Trophoblast cell (in vitro differentiated cells and primary cell): ENCODE results near the gene NOD1.

Source experiments
- DNase-seq, 2 donors: peaks; one replicate each; pipeline ENCODE4 v3.0.0-alpha.2; 2016
- H2AFZ ChIP-seq: 2 replicates; pipeline ENCODE4 v1.6.1; 2013; ENCODE audit warnings: low read length, moderate library complexity, mild to moderate bottlenecking; ENCODE audit not compliant: insufficient read depth, poor library complexity
- H2AK5ac ChIP-seq: 2 replicates; pipeline ENCODE4 v1.6.1; 2013; ENCODE audit warnings: mild to moderate bottlenecking, low read length
- H2BK120ac ChIP-seq: 2 replicates; pipeline ENCODE4 v1.6.1; 2013; ENCODE audit warnings: low read length, mild to moderate bottlenecking, moderate library complexity; ENCODE audit not compliant: insufficient read depth, poor library complexity
- H2BK12ac ChIP-seq: 2 replicates; pipeline ENCODE4 v1.6.1; 2013; ENCODE audit warnings: mild to moderate bottlenecking, low read length, moderate library complexity
- H2BK5ac ChIP-seq: 2 replicates; pipeline ENCODE4 v1.6.1; 2013; ENCODE audit warnings: low read length, low read depth, moderate library complexity, mild to moderate bottlenecking; ENCODE audit not compliant: poor library complexity
- H3K14ac ChIP-seq: 2 replicates; pipeline ENCODE4 v1.6.1; 2013; ENCODE audit warnings: mild to moderate bottlenecking, low read length
- H3K18ac ChIP-seq: 2 replicates; pipeline ENCODE4 v1.6.1; 2013; ENCODE audit warnings: mild to moderate bottlenecking, low read length
- H3K23ac ChIP-seq: 2 replicates; pipeline ENCODE4 v1.6.1; 2013; ENCODE audit warnings: low read length
- H3K27ac ChIP-seq: 2 replicates; pipeline ENCODE4 v1.5.1; 2013; ENCODE audit warnings: low read depth, mild to moderate bottlenecking, inconsistent platforms, low read length, moderate library complexity
- H3K27me3 ChIP-seq: 2 replicates; pipeline ENCODE4 v1.6.1; 2013; ENCODE audit warnings: inconsistent platforms, mild to moderate bottlenecking, low read length, moderate library complexity; ENCODE audit not compliant: insufficient read depth
- H3K36me3 ChIP-seq, 2 experiments: 1 replicate in 1 of 2; 2 replicates in 1 of 2; pipeline ENCODE4 v1.6.1; 2013; ENCODE audit warnings: low read length in 2 of 2, mild to moderate bottlenecking in 2 of 2, moderate library complexity in 1 of 2; ENCODE audit not compliant: insufficient read depth in 2 of 2, control insufficient read depth in 1 of 2
- H3K4ac ChIP-seq: 2 replicates; pipeline ENCODE4 v1.6.1; 2013; ENCODE audit warnings: low read depth, mild to moderate bottlenecking, low read length, moderate library complexity
- H3K4me1 ChIP-seq, 2 experiments: 1 replicate in 1 of 2; 2 replicates in 1 of 2; pipeline ENCODE4 v1.6.1; 2013; ENCODE audit warnings: low read length in 2 of 2, mild to moderate bottlenecking in 2 of 2, moderate library complexity in 1 of 2; ENCODE audit not compliant: insufficient read depth in 2 of 2, control insufficient read depth in 1 of 2
- H3K4me2 ChIP-seq: 2 replicates; pipeline ENCODE4 v1.6.1; 2013; ENCODE audit warnings: inconsistent platforms, mild to moderate bottlenecking, low read length, moderate library complexity
- H3K4me3 ChIP-seq: 2 replicates; pipeline ENCODE4 v1.5.1; 2013; ENCODE audit warnings: mild to moderate bottlenecking, low read depth, low read length, inconsistent platforms
- H3K79me1 ChIP-seq: one replicate; pipeline ENCODE4 v1.6.1; 2013; ENCODE audit warnings: low read length
- H3K79me2 ChIP-seq: 2 replicates; pipeline ENCODE4 v1.6.1; 2013; ENCODE audit warnings: low read length, mild to moderate bottlenecking; ENCODE audit not compliant: control insufficient read depth, insufficient read depth, poor library complexity
- H3K9ac ChIP-seq: 2 replicates; pipeline ENCODE4 v1.6.1; 2013; ENCODE audit warnings: mild to moderate bottlenecking, low read length
- H3K9me3 ChIP-seq: 2 replicates; pipeline ENCODE4 v1.6.1; 2013; ENCODE audit warnings: low read depth, mild to moderate bottlenecking, control low read depth, inconsistent platforms, low read length; ENCODE audit not compliant: insufficient read depth
- H4K12ac ChIP-seq: 2 replicates; pipeline ENCODE4 v1.6.1; 2013; ENCODE audit warnings: low read depth, mild to moderate bottlenecking, low read length, moderate library complexity
- H4K8ac ChIP-seq: 2 replicates; pipeline ENCODE4 v1.6.1; 2013; ENCODE audit warnings: low read depth, mild to moderate bottlenecking, low read length, moderate library complexity
- H4K91ac ChIP-seq: one replicate; pipeline ENCODE4 v1.6.1; 2013; ENCODE audit warnings: low read depth, mild to moderate bottlenecking, low read length, moderate library complexity
- WGBS: extraction: QIAGEN DNeasy Blood & Tissue Kit; methylation state at CpG from one replicate; pipeline ENCODE4 v1.1.7; 2013; ENCODE audit warnings: missing lambda C conversion rate; ENCODE audit not compliant: insufficient read length, insufficient coverage; ENCODE audit errors: extremely low coverage; 5-methylcytosine and 5-hydroxymethylcytosine counted together

The NOD1 gene

DNA sequence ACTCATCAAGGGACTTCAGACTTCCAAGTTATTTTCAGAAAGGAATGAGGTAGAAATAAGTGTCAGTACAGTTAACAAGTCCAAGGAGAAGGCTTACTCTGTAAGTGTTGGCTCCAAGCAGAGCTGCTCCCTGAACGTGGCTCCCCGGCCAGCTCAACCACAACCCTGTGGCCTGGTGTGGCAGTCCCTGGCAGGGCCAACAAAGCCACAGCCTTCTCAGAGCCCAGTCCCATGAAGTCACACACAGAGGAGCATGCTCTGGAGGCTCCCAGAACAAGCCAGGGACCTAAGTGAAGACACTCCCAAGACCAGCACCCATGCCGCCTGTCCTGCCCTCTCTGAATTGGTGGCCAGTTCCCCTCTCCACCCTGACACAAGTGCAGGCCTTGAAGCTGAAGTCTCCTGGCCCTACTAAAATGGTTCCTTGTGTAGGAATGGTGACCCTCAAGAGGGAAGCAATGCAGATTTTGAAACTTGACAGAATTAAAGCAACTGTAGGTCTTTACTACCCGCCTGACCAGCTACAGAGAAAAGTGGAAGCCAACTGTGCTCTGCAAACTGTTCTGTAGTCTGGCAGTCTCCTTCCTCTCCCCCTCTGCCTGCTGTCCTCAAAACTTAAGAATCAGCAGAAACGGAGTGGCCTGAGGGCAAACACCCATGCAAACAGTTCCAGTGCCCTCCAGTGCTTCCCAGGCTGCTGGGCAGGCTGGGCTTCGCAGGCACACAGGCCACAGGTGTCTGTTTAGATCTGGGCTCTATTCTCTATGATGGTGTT, 51.1 kb downstream of the NOD1 start:
- Histone ChIP-seq H4K12ac (no peak overlapping the region), H3K27ac (no peak overlapping the region), H2AFZ (no peak overlapping the region), H3K79me1 (no peaks in the 10 kb centered on the region), H3K14ac (no peak overlapping the region), H2BK120ac (no peak overlapping the region), H3K79me2 (no peaks in the 10 kb centered on the region), H3K27me3 (no peaks in the 10 kb centered on the region), H2BK5ac (no peak overlapping the region), H3K23ac (no peak overlapping the region), H3K4me1 (peaks cover 3 to 4% of the 10 kb centered on the region in 2 experiments), H3K4me3 (no peak overlapping the region), H4K8ac (peak overlapping the region; percentile 29), H3K4ac (no peak overlapping the region), H3K18ac (no peak overlapping the region), H2BK12ac (no peak overlapping the region), H3K4me2 (no peak overlapping the region), H3K36me3 (peaks cover 19 to 25% of the 10 kb centered on the region in 2 experiments), H3K9me3 (peaks cover 1% of the 10 kb centered on the region), H3K9ac (no peak overlapping the region), H2AK5ac (no peak overlapping the region), H4K91ac (peak overlapping the region; percentile 15)
- DNase-seq: no peak
- no CpG with 5 or more reads among the region's 6 CpGs for WGBS

- Histone ChIP-seq H3K79me1 (no peaks in the 10 kb centered on the region), H2AK5ac (no peak overlapping the region), H4K12ac (no peak overlapping the region), H3K14ac (no peak overlapping the region), H3K4me1 (peaks cover 3 to 4% of the 10 kb centered on the region in 2 experiments), H3K9ac (no peak overlapping the region), H3K23ac (no peak overlapping the region), H3K9me3 (peaks cover 1% of the 10 kb centered on the region), H4K8ac (no peak overlapping the region), H2AFZ (no peak overlapping the region), H3K4ac (no peak overlapping the region), H3K27me3 (no peaks in the 10 kb centered on the region), H3K4me2 (no peak overlapping the region), H3K36me3 (peaks cover 19 to 25% of the 10 kb centered on the region in 2 experiments), H3K18ac (no peak overlapping the region), H2BK12ac (no peak overlapping the region), H2BK120ac (no peak overlapping the region), H4K91ac (no peak overlapping the region), H3K79me2 (no peaks in the 10 kb centered on the region), H2BK5ac (no peak overlapping the region), H3K27ac (no peak overlapping the region), H3K4me3 (no peak overlapping the region)
- DNase-seq: no peak
- WGBS: no CpG with 5 or more reads among the region's 5 CpGs
Observed at GRCh38 chr7:30424506-30424905, 54.1 kb downstream of the NOD1 start.

DNA sequence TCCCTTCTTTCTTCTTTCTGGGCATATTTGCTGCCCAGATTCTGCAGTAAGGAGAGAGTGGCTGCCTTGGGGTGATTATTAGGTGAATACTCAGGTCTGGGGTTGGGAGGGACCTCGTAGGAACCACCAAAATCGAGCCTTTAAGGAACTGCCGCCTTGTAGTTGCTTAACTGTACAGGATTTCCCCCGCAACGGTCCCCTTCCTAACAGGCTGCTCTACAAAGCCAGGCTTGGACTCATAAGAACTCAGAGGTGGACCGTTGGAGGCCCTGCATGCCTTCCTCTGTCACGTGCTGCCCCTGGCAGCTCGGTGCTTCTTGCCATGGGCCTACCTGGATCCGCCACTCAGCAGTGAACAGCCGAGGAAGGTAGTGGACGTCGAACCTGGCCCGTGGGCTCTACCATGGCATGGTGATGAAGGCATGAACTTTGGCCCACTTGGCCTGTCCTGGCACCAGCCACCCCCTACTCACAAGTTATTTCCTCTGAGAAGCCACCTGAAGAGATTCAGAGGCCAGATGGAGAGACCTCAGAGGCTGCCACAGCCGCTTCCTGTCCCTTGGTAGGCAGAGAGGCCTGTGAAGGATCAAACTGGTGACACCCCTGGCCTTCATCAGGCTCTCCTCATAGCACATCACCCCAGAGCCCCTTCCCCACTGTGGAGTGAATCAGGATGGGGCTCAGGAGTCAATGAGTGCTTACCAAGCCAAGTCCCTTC, 54.6 kb downstream of the NOD1 start:
- H2BK5ac ChIP-seq: no peak overlapping the region
- no peak overlapping the region for H3K14ac ChIP-seq
- no peak overlapping the region for H2AFZ ChIP-seq
- H3K18ac ChIP-seq: no peak overlapping the region
- no peak overlapping the region for H3K9ac ChIP-seq
- WGBS: no CpG with 5 or more reads among the region's 14 CpGs
- peaks cover 18 to 22% of the 10 kb centered on the region in 2 experiments for H3K36me3 ChIP-seq
- H3K4ac ChIP-seq: no peak overlapping the region
- no peak overlapping the region for H2BK120ac ChIP-seq
- H3K4me1 ChIP-seq: peaks cover 3 to 4% of the 10 kb centered on the region in 2 experiments
- no peak overlapping the region for H4K91ac ChIP-seq
- H3K79me2 ChIP-seq: no peaks in the 10 kb centered on the region
- no peaks in the 10 kb centered on the region for H3K79me1 ChIP-seq
- H2AK5ac ChIP-seq: no peak overlapping the region
- H4K12ac ChIP-seq: no peak overlapping the region
- no peak overlapping the region for H4K8ac ChIP-seq
- no peak overlapping the region for H3K23ac ChIP-seq
- H3K27me3 ChIP-seq: no peaks in the 10 kb centered on the region
- no peak overlapping the region for H3K4me2 ChIP-seq
- H3K9me3 ChIP-seq: peaks cover 1% of the 10 kb centered on the region
- H2BK12ac ChIP-seq: no peak overlapping the region
- H3K4me3 ChIP-seq: no peak overlapping the region
- no peak for DNase-seq
- H3K27ac ChIP-seq: no peak overlapping the region

- Histone ChIP-seq H3K79me2 (no peaks in the 10 kb centered on the region), H4K91ac (no peak overlapping the region), H2BK12ac (no peak overlapping the region), H3K79me1 (no peaks in the 10 kb centered on the region), H3K14ac (no peak overlapping the region), H2AFZ (no peak overlapping the region), H3K4ac (no peak overlapping the region), H4K12ac (no peak overlapping the region), H3K4me1 (peaks cover 3 to 4% of the 10 kb centered on the region in 2 experiments), H3K27me3 (no peaks in the 10 kb centered on the region), H3K18ac (no peak overlapping the region), H4K8ac (no peak overlapping the region), H3K27ac (no peak overlapping the region), H3K4me3 (no peak overlapping the region), H3K4me2 (no peak overlapping the region), H2AK5ac (no peak overlapping the region), H2BK5ac (no peak overlapping the region), H3K9me3 (peaks cover 1% of the 10 kb centered on the region), H2BK120ac (no peak overlapping the region), H3K9ac (no peak overlapping the region), H3K36me3 (peaks cover 17 to 20% of the 10 kb centered on the region in 2 experiments), H3K23ac (no peak overlapping the region)
- no CpG with 5 or more reads among the region's 6 CpGs for WGBS
- no peak for DNase-seq
Observed at GRCh38 chr7:30422922-30423321, 55.7 kb downstream of the NOD1 start.
